Mucosa of stomach (tissue), 1 donor: ENCODE results near the gene SYNGR2.

Experiments used
- H3K27me3 ChIP-seq: one replicate; pipeline ENCODE4 v1.7.0; 2013; ENCODE audit warnings: mild to moderate bottlenecking, low read length; ENCODE audit not compliant: control insufficient read depth, insufficient read depth
- H3K36me3 ChIP-seq: one replicate; pipeline ENCODE4 v1.7.0; 2013; ENCODE audit warnings: low read length; ENCODE audit not compliant: control insufficient read depth, insufficient read depth
- H3K4me1 ChIP-seq: one replicate; pipeline ENCODE4 v1.7.0; 2013; ENCODE audit warnings: mild to moderate bottlenecking, low read length; ENCODE audit not compliant: control insufficient read depth, insufficient read depth
- H3K4me3 ChIP-seq: one replicate; pipeline ENCODE4 v1.7.0; 2013; ENCODE audit warnings: low read length
- H3K9ac ChIP-seq: one replicate; pipeline ENCODE4 v1.7.0; 2013; ENCODE audit warnings: mild to moderate bottlenecking, low read length, moderate library complexity
- H3K9me3 ChIP-seq: one replicate; pipeline ENCODE4 v1.7.0; 2013; ENCODE audit warnings: mild to moderate bottlenecking, low read length, moderate library complexity; ENCODE audit not compliant: control insufficient read depth
- donor health status: Pancreatic carcinoma.

The SYNGR2 gene

GRCh38 chr17:78125138-78125913 is 43.1 kb upstream of the SYNGR2 start:
- H3K36me3 ChIP-seq: peaks cover 4% of the 10 kb centered on the region
- H3K4me3 ChIP-seq: no peak overlapping the region

DNA sequence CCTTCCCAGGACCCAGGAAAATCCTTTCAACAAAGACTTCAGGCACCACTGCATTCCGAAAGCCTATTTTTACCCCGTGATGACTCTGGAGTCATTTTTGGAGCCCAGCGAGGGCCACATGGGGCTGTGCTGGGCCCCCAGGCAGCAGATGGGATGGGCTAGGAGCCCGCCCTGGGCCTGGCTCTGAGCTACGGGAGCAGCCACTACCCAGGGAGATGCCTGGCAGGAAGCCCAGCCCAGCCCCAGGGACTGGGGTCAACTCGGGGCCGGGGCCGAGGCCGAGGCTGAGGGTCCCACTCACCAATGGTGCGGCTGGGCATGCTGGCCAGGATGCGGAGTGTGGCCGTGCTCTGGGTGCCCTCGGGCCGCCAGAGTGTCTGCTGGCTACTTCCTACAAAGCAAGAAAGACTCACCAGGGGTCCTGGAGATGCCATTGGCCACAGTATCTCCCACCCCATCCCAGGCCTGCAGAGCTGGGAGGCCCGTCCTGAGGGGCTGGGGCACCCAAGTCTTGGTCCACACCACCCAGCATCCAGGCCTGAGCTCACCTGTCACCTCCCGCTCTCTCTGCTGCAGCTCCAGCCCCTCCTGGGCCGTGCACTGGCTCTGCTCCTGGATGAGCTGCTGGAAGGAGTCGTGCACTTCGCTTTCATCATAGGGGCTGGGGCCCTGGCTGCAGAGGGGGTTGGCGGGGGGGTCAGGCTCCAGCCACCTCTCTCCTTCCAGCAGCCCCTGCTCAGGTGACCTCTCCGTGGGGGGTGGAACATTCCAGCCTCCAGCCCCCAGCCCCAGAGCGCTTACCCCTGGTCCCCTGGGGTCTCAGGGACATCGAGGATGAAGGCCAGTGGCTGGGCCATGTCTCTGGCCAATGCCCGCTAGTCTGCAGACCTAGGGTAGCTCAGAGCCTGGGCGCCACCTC is 42.1 kb upstream of the SYNGR2 start:
- Histone ChIP-seq H3K9me3 (no peaks in the 10 kb centered on the region), H3K27me3 (peaks cover 15% of the 10 kb centered on the region), H3K4me3 (no peak overlapping the region), H3K36me3 (peaks cover 4% of the 10 kb centered on the region), H3K4me1 (peaks cover 35% of the 10 kb centered on the region), H3K9ac (no peak overlapping the region)

More at GRCh38 chr17:78125138-78125913, 43.1 kb upstream of the SYNGR2 start:
- peaks cover 35% of the 10 kb centered on the region for H3K4me1 ChIP-seq
- no peaks in the 10 kb centered on the region for H3K9me3 ChIP-seq
- no peak overlapping the region for H3K9ac ChIP-seq
- peaks cover 7% of the 10 kb centered on the region for H3K27me3 ChIP-seq

DNA sequence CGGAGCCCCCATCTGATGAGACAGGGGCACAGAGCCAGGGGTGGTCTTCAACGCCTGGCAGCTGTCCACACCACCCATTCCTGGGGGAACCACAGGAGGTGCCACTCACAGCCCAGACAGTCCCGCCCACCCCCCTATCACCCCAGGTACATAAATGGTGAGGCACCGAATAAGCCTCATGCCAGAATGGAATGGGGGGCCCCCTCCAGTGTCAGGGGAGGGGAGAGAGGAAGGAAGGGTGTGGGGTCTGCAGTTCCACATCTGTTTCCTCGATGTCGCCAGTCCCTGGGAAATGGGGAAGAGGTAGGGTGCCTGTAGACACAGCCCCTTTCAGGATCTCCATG is 41.5 kb upstream of the SYNGR2 start:
- Histone ChIP-seq H3K27me3 (peaks cover 17% of the 10 kb centered on the region), H3K4me3 (no peak overlapping the region), H3K9ac (no peak overlapping the region), H3K36me3 (peaks cover 4% of the 10 kb centered on the region), H3K9me3 (no peaks in the 10 kb centered on the region), H3K4me1 (peaks cover 37% of the 10 kb centered on the region)

DNA sequence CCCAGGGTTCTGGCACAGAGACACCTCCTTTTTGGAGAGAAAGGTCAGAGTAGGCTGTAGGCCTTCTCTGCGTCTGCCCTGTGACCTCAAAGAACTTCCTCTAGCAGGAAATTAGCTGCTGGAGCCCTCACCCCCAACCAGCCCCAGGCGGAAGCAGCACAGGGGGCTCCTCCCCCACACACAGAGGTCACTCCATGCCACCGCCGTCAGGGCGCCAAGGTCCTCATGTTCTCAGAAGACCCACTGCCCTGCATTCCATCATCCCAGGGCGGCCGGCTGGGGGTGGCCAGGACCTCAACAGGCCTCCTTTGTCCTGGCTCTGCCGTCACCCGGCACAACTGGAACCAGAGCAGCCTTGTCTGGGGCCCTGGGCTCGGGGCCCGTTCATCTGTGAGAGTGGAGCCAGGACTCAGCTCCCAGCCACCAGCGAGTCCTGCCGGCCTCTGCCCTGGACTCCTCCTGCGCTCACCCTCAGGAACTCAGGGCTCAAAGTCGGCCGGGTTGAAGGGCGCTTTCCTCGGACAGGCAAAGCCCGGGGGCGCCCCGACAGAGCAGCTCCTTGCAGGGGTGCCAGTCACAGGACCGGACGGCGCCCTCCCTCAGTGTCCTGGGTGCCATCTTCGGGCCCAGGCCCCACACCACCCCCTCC is 41.0 kb upstream of the SYNGR2 start:
- Histone ChIP-seq H3K36me3 (peaks cover 4% of the 10 kb centered on the region), H3K4me3 (no peak overlapping the region), H3K27me3 (peaks cover 19% of the 10 kb centered on the region), H3K4me1 (peaks cover 42% of the 10 kb centered on the region), H3K9me3 (no peaks in the 10 kb centered on the region), H3K9ac (peak overlapping the region; percentile 70)

GRCh38 chr17:78127888-78128550 is 40.4 kb upstream of the SYNGR2 start:
- H3K4me1 ChIP-seq: peaks cover 47% of the 10 kb centered on the region
- no peaks in the 10 kb centered on the region for H3K9me3 ChIP-seq
- peaks cover 23% of the 10 kb centered on the region for H3K27me3 ChIP-seq
- H3K4me3 ChIP-seq: no peak overlapping the region
- H3K36me3 ChIP-seq: peaks cover 4% of the 10 kb centered on the region
- peak overlapping the region; percentile 70 for H3K9ac ChIP-seq

- H3K4me1 ChIP-seq: peaks cover 47% of the 10 kb centered on the region
- H3K27me3 ChIP-seq: peaks cover 23% of the 10 kb centered on the region
- no peaks in the 10 kb centered on the region for H3K36me3 ChIP-seq
- no peak within 1 kb of the TSS for H3K4me3 ChIP-seq
- peak within 1 kb of the TSS; percentile 70 for H3K9ac ChIP-seq
- no peaks in the 10 kb centered on the region for H3K9me3 ChIP-seq
Observed at GRCh38 chr17:78128551-78129350, 39.6 kb upstream of the SYNGR2 start, which contains the start of gene TMC6. Gene TMC6, minus strand, starts transcription at chr17:78128755. Its CDS starts 1,923 bp downstream, at chr17:78126832.

GRCh38 chr17:78129351-78130089 is 38.9 kb upstream of the SYNGR2 start:
- Histone ChIP-seq H3K36me3 (no peaks in the 10 kb centered on the region), H3K4me1 (peaks cover 47% of the 10 kb centered on the region), H3K9me3 (no peaks in the 10 kb centered on the region), H3K27me3 (peaks cover 23% of the 10 kb centered on the region), H3K4me3 (no peak overlapping the region), H3K9ac (no peak overlapping the region)

DNA sequence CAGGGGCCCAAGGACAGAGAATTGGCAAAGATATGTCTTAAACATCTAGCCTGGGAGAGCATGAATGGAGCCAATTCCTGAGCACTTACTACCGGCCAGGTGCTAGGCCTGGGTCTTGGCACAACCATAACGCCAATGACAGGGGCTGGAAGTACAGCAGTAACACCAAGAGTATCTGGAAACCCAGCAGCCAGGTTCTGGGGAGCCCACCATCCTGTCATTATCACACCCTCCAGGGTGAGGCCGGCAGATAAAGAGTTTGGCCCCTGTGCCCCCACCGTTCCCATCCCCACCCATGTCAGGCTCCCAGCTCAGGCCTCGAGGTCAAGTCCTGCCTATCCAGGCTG is 38.3 kb upstream of the SYNGR2 start:
- Histone ChIP-seq H3K9me3 (no peaks in the 10 kb centered on the region), H3K4me1 (peaks cover 45% of the 10 kb centered on the region), H3K36me3 (no peaks in the 10 kb centered on the region), H3K27me3 (peaks cover 23% of the 10 kb centered on the region), H3K4me3 (no peak overlapping the region), H3K9ac (no peak overlapping the region)

DNA sequence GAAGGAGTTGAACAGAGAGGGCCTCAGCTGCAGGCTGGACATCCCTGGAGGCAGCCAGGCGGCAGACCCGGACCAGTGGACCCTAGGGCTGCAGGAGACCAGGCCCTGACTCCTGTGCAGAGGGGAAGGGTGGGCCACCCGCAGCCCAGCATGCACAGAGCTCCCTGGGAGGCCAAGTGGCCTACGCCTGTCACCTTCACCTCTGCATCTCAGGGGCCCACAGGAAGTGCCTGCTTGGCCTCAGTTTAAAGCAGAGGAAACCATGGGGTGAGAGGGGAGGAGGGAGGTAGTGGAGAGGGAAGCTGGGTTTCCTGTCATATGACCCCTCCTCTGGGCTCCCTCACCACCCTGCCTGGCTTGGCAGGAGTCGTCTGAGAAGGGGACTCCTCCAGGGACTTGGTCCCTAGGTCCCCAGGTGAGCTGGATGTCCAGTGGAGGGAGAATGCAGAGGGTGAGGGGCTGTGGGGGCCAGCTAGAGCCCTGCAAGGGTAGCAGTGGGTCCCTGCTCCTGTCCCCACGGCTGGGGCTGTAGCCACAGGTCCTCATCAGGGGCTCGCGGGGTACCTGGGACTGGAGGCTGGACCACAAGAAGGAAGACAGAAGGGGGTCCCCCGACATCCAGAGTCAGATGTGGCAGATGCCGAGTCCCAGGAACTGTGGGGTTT is 37.8 kb upstream of the SYNGR2 start, which contains the start of gene TMC8:
TSS of gene TMC8 (plus strand) at position 335 of the 665 bp plus-strand sequence. CDS start 818 bp downstream, outside the sequence.
- H3K4me3 ChIP-seq: no peak within 1 kb of the TSS
- H3K9me3 ChIP-seq: no peaks in the 10 kb centered on the region
- H3K4me1 ChIP-seq: peaks cover 40% of the 10 kb centered on the region
- H3K27me3 ChIP-seq: peaks cover 23% of the 10 kb centered on the region
- no peak within 1 kb of the TSS for H3K9ac ChIP-seq
- no peaks in the 10 kb centered on the region for H3K36me3 ChIP-seq
